ENCODE data around the gene CYP2U1.

The CYP2U1 gene

GRCh38 chr4:107972605-107973004 lies 41.3 kb downstream of the CYP2U1 start:
- no peak overlapping the region for H3K4me3 ChIP-seq (ENCODE audit: low read depth, low read length)
- no peak for DNase-seq (ENCODE audit: low read depth)
- no peak for TF ChIP-seq CTCF (conservative IDR thresholded peaks at IDR 0.05; ENCODE audit: low read depth, low read length)

DNA sequence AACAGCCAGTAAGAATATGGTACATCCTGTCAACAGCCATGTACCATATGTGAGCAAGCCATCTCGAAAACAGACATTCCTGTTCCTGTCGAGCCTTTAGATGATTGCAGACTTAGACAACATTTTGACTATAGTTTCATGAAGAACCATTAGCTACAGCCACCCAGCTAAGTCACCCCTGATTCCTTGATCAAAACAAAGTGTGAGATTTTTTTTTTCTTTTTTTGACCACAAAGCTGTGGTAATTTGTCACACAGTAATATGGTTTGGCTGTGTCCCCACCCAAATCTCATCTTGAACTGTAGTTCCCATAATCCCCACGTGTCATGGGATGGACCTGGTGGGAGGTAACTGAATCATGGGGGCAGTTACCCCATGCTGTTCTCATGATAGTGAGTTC lies 43.2 kb downstream of the CYP2U1 start:
- no peak overlapping the region for H3K4me3 ChIP-seq (ENCODE audit: low read depth, low read length)
- DNase-seq (ENCODE audit: low read depth) = no peak
- TF ChIP-seq CTCF (conservative IDR thresholded peaks at IDR 0.05; ENCODE audit: low read depth, low read length) = no peak

DNA sequence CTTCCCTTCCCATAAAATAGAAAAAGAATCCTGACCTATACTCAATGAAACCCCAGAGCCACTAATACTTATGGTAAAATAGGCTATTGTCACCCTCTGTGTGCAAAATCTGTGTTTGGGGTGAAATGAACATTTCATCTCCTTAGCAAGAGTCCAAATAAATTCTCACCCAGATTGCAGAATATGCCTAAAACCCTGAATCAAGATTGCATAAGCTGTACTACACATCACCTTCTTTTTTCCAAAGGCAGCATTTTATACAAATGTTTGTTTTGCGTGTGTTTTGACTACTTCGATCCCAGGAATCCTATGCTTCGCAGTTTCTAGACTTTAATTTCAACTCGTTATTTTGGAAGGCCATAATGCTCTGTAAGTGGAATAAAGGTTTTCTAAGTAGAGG lies 46.1 kb downstream of the CYP2U1 start:
- TF ChIP-seq CTCF (conservative IDR thresholded peaks at IDR 0.05; ENCODE audit: low read depth, low read length) = no peak
- no peak overlapping the region for H3K4me3 ChIP-seq (ENCODE audit: low read depth, low read length)
- no peak for DNase-seq (ENCODE audit: low read depth)

DNA sequence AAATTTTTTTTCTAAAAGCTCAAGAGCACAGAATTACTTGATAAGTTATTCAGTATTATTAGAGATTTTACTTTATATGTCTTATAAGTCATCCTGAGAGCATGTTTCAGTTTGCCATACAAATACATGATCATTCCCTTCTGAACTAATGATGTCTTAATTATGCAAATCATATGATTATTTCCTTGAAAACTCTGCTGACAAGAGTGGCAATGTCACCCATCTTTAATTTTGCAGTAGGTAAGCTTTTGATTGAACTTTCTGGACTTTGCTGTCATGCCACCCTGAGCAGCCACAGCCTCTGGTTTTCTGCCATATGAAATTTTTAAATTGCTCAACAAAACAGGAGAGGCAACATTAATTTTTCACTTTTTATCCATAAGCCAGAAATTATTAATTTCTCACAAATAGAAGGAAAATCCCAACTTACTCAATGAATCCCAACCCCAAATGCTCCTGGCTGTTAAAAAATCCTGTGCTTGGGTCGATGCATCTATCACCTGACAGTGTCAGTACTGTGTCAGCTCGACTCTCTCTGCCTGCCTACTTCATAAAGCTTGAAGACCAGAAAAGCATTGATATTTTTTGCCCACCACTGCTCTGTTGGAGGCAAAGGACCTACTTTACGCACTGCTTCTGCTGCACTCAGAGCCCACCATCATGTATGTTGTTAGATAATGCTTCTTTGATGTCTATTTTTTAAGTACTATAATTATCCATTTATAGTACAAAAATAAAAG lies 46.8 kb downstream of the CYP2U1 start:
- no peak overlapping the region for H3K4me3 ChIP-seq (ENCODE audit: low read depth, low read length)
- no peak for TF ChIP-seq CTCF (conservative IDR thresholded peaks at IDR 0.05; ENCODE audit: low read depth, low read length)
- DNase-seq (ENCODE audit: low read depth) = no peak

GRCh38 chr4:107978716-107979451 lies 47.5 kb downstream of the CYP2U1 start:
- H3K4me3 ChIP-seq (ENCODE audit: low read depth, low read length) = no peak overlapping the region
- DNase-seq (ENCODE audit: low read depth) = no peak
- no peak for TF ChIP-seq CTCF (conservative IDR thresholded peaks at IDR 0.05; ENCODE audit: low read depth, low read length)

DNA sequence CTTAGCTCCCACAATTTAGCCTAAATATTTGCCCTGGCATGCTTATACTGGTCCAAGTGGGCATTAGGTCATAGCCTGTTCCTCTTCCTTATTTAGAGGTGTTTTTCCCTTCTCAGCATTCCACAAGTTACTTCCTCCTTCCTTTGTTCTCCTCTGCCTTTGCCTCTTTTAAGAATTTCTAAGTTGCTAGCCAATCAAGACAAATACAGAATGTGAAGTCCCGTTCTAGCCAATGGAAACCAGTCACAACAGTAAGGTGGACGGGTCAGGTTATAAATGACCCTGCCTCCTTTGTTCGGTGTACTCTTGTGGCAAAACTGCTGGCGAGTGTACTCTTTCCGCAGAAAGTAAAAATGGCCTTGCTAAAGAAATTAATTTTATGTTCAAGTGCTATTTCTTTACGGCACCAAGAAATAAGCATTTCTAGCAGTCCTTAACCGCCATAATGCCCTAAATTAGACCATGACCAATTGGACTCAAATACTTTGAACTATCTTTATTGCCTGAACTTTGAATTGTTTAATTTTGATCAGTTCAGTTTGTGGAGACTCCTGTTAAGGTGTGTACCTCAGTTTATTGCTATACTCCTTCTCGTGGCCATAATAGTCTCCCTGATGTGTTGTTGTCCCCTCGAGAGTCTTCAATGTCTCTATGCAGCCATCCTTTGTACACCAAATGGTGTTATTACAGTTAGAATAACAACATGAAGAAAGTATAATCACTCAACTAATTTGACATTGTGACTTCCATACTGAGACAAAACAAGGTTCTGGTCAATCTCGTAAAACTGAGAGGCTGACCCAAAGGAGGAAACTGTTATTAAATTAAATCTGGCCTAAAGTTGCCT lies 56.8 kb downstream of the CYP2U1 start:
- H3K4me3 ChIP-seq (ENCODE audit: low read depth, low read length) = no peak overlapping the region
- no peak for TF ChIP-seq CTCF (conservative IDR thresholded peaks at IDR 0.05; ENCODE audit: low read depth, low read length)
- no peak for DNase-seq (ENCODE audit: low read depth)
